Right atrium auricular region (tissue), 2 donors: Measurements from ENCODE around the gene CELF6. TPM values are rescaled to one million over a fixed set of nuclear protein-coding genes. Genes with fewer than 3 reads are reported as not detected.
A peak's percentile ranks its signal among the peaks of the same experiment; 100 is the strongest.

ENCODE experiments used
- DNase-seq: peaks from one replicate; pipeline ENCODE4 v3.0.0-alpha.2; 2019; ENCODE audit warnings: low spot score
- H3K27ac ChIP-seq, 2 donors: fragments of 200-600 bp; sonication (generic); 1 replicate in 1 of 2; 2 replicates in 1 of 2; pipeline ENCODE4 v1.5.1; 2016 to 2019
- H3K27me3 ChIP-seq, 2 donors: fragments of 200-600 bp; sonication (generic); one replicate each; pipeline versions ENCODE4 v1.5.1 to v1.6.0; 2017 to 2019
- H3K36me3 ChIP-seq: fragments of 200-600 bp; sonication (generic); one replicate; pipeline ENCODE4 v1.5.1; 2016
- H3K4me1 ChIP-seq, 2 donors: fragments of 200-600 bp; sonication (generic); one replicate each; pipeline versions ENCODE4 v1.5.1 to v1.6.0; 2017 to 2019
- H3K4me3 ChIP-seq, 2 donors: fragments of 200-600 bp; sonication (generic); 1 replicate in 1 of 2; 2 replicates in 1 of 2; pipeline ENCODE4 v1.5.1; 2017 to 2019; ENCODE audit warnings: mild to moderate bottlenecking in 1 of 2, moderate library complexity in 1 of 2
- H3K9me3 ChIP-seq, 2 donors: fragments of 200-600 bp; sonication (generic); one replicate each; pipeline ENCODE4 v1.5.1; 2019
- total RNA-seq, 2 donors: library from RNA; depleted of rRNA; stranded (reverse); fragments of >200 nt; gene quantifications; one replicate each; pipeline ENCODE4 v1.1.0, GENCODE V29; 2016
- TF ChIP-seq, protein P1 (sequence below), 2 donors: fragments of 200-600 bp; sonication (generic); IDR thresholded peaks; one replicate each; pipeline ENCODE4 v1.5.1; 2019; ENCODE audit warnings: antibody characterized with exemption in 2 of 2

CELF6 gene
- total RNA-seq, 2 donors from 2014 or later = 0.28 to 0.74 TPM

DNA sequence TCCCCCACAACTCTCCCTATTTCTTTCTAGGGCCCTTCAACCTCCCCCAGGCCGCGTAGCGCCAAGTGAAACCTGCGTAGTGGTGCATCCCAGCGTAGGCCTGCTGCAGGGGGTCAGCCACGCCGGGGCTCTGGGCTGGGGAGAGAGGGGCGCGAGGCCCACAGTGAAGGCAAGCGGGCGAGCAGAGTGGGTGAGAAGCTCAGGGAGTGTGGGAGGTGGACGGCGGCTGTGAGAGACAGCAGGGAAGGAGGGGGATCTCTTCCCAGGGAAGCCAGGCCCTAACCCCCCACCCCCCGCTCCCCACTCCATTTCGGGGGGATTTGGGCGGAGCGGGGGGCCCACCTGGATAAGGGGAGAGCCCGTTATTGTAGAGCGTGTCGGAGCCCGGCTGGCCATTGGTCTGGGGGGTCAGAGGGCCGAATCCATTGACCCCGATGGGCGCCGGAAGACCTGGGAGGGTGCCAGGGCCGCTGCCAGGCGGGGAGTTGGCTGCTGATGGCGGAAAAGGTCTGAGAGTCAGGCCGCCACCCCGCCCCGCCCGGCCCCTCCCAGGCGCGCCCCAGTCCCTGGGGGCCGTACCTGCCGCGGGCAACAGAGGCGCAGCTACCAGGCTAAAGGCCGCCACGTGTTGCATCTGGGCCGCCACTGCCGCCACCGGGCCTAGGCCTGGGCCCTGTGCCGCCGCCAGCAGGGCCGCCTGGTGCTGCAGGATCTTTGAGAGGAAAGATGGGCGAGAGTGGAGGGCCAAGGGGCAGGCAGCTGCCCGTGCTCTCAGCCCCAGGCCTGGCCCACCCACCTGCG lies 31.0 kb downstream of the CELF6 start:
- TF ChIP-seq, protein P1, sequence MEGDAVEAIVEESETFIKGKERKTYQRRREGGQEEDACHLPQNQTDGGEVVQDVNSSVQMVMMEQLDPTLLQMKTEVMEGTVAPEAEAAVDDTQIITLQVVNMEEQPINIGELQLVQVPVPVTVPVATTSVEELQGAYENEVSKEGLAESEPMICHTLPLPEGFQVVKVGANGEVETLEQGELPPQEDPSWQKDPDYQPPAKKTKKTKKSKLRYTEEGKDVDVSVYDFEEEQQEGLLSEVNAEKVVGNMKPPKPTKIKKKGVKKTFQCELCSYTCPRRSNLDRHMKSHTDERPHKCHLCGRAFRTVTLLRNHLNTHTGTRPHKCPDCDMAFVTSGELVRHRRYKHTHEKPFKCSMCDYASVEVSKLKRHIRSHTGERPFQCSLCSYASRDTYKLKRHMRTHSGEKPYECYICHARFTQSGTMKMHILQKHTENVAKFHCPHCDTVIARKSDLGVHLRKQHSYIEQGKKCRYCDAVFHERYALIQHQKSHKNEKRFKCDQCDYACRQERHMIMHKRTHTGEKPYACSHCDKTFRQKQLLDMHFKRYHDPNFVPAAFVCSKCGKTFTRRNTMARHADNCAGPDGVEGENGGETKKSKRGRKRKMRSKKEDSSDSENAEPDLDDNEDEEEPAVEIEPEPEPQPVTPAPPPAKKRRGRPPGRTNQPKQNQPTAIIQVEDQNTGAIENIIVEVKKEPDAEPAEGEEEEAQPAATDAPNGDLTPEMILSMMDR (IDR thresholded peaks at IDR 0.05) = no peak
- Histone ChIP-seq H3K4me3 (no peak overlapping the region), H3K27me3 (no peaks in the 10 kb centered on the region), H3K27ac (no peak overlapping the region), H3K9me3 (no peaks in the 10 kb centered on the region), H3K36me3 (no peaks in the 10 kb centered on the region), H3K4me1 (no peaks in the 10 kb centered on the region)
- DNase-seq = no peak

DNA sequence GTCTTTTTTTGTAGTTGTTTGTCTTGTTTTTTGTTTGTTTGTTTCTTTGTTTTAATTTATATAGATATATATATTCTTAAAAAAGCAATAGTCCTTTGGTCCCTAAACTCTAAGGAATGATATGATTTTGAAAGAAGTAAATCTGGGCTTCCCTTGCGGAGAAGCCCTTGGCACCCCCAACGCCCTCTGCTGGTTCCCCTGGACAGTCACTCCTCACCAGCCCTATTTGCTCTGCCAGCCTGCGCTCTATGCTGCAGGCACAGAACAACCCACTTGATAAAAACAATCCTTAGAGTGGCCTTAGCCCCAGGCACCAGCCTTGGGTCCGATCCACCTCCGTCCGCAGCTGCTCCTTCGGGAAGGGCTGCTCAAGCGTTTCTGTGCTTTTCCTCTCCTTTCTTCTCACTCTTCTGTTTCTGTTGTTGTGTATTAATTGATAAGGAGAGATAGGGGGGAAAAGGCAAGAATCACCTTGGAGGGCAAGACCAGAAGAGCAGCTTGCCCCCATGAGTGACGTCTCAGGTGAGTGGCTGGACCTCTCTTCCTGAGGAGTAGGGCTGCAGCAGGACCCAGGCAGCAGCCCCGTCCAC lies 33.9 kb downstream of the CELF6 start:
- TF ChIP-seq, protein P1 (IDR thresholded peaks at IDR 0.05) = peak; percentile 43 to 60
- H3K4me1 ChIP-seq = no peaks in the 10 kb centered on the region
- H3K4me3 ChIP-seq = no peak overlapping the region
- H3K27me3 ChIP-seq = no peaks in the 10 kb centered on the region
- no peak for DNase-seq
- no peaks in the 10 kb centered on the region for H3K36me3 ChIP-seq
- no peaks in the 10 kb centered on the region for H3K9me3 ChIP-seq
- no peak overlapping the region for H3K27ac ChIP-seq

DNA sequence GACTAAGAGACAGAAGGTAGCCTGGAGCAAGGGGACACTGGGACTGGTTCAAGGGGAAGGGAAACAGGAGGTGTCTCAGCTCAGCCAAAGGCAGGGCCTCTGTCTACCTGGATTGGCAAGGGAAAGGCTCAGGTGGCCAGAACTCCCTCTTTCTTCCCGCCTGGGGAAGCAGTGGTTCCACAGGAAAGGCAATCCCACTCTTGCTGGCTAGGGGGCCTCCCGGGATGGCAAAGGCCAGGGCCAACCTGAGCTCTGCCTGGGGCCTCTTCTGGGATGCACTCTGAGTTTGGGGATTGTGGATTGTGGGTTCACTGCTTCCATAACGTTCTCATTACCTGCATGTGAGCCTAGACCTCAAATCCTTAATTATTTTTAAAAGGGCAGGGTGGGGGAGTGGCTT lies 34.6 kb downstream of the CELF6 start:
- no peak overlapping the region for H3K4me3 ChIP-seq
- H3K36me3 ChIP-seq = no peaks in the 10 kb centered on the region
- H3K9me3 ChIP-seq = no peaks in the 10 kb centered on the region
- no peaks in the 10 kb centered on the region for H3K4me1 ChIP-seq
- H3K27me3 ChIP-seq = no peaks in the 10 kb centered on the region
- TF ChIP-seq, protein P1 (IDR thresholded peaks at IDR 0.05) = no peak
- DNase-seq = no peak
- no peak overlapping the region for H3K27ac ChIP-seq

DNA sequence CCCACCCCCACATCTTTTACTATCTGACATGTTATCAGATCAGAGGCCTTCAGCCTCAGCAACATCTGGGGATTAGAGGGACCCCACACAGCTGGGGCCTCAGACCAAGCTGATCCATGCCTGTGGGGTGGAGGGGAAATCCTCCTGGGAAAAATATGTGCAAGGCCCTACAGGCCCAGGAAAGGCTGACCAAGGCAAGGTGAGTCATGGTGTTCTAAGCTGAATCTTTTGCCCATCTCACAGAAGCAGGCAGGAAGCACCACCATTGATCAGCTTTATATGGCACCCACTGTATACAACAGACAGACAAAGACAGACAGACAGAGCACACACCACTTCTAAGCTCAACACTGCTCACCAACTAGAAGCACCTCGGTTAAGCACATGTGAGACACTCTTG lies 35.2 kb downstream of the CELF6 start:
- TF ChIP-seq, protein P1 (IDR thresholded peaks at IDR 0.05) = no peak
- H3K4me3 ChIP-seq = no peak overlapping the region
- DNase-seq = no peak
- no peaks in the 10 kb centered on the region for H3K36me3 ChIP-seq
- H3K27ac ChIP-seq = no peak overlapping the region
- no peaks in the 10 kb centered on the region for H3K4me1 ChIP-seq
- no peaks in the 10 kb centered on the region for H3K9me3 ChIP-seq
- no peaks in the 10 kb centered on the region for H3K27me3 ChIP-seq

DNA sequence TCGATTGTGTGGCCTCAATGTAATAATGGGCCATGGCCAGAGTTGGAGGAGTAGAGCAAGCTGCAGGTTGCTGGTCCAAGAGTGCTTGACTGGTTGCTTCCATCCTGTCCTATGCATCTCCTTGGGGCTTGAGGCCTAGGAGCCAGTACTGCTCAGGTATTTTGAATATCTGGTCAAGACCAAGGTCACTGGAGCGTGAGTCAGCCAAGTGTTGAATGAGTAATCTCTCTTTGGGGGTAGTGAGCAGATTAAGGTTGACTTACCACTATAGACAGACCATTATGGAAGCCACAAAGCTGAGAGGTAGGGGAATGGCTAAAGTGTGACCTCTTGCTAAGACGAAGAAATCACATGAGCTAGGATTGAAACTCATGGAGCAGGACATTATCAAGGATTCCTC lies 38.2 kb downstream of the CELF6 start:
- H3K36me3 ChIP-seq = no peaks in the 10 kb centered on the region
- H3K27ac ChIP-seq = no peak overlapping the region
- TF ChIP-seq, protein P1 (IDR thresholded peaks at IDR 0.05) = no peak
- H3K9me3 ChIP-seq = no peaks in the 10 kb centered on the region
- DNase-seq = no peak
- no peak overlapping the region for H3K4me3 ChIP-seq
- no peaks in the 10 kb centered on the region for H3K27me3 ChIP-seq
- no peaks in the 10 kb centered on the region for H3K4me1 ChIP-seq
